ENCODE measurements around the gene HK1. TPM values are rescaled to one million over a fixed set of nuclear protein-coding genes. Genes with fewer than 3 reads are reported as not detected.

Gene HK1
- total and polyA plus RNA-seq, 12 donors, result 18.4 to 79.3 (median 45.1) TPM

- Histone ChIP-seq H3K9me3 (replicated peaks in 1 of 3) (no peaks in the 10 kb centered on the region), H3K4me3 (no peak overlapping the region), H3K4me1 (replicated peaks in 1 of 2) (peaks cover 0 to 12% of the 10 kb centered on the region in 2 donors), H3K27me3 (no peaks in the 10 kb centered on the region), H3K27ac (no peak overlapping the region), H3K36me3 (replicated peaks in 1 of 2) (peaks cover 0 to 43% of the 10 kb centered on the region in 2 donors)
- WGBS, 4 donors, result 96 to 98% (median 96%) methylated on average over 9 to 13 of the region's 13 CpGs
- intact Hi-C loops (cut with DNase I), result no loop called here
- TF ChIP-seq POLR2A (IDR thresholded peaks at IDR 0.05) (no peak), CTCF (IDR thresholded peaks at IDR 0.05) (no peak)
- no peak for DNase-seq
These were observed 95.9 kb downstream of the HK1 start for GRCh38 chr10:69374242-69374641.

GRCh38 chr10:69374931-69375306 is 96.6 kb downstream of the HK1 start:
- intact Hi-C loops (cut with DNase I), result no loop called here
- TF ChIP-seq CTCF (IDR thresholded peaks at IDR 0.05), result no peak
- TF ChIP-seq POLR2A (IDR thresholded peaks at IDR 0.05), result no peak
- no peaks in the 10 kb centered on the region for H3K9me3 ChIP-seq (replicated peaks in 1 of 3)

DNA sequence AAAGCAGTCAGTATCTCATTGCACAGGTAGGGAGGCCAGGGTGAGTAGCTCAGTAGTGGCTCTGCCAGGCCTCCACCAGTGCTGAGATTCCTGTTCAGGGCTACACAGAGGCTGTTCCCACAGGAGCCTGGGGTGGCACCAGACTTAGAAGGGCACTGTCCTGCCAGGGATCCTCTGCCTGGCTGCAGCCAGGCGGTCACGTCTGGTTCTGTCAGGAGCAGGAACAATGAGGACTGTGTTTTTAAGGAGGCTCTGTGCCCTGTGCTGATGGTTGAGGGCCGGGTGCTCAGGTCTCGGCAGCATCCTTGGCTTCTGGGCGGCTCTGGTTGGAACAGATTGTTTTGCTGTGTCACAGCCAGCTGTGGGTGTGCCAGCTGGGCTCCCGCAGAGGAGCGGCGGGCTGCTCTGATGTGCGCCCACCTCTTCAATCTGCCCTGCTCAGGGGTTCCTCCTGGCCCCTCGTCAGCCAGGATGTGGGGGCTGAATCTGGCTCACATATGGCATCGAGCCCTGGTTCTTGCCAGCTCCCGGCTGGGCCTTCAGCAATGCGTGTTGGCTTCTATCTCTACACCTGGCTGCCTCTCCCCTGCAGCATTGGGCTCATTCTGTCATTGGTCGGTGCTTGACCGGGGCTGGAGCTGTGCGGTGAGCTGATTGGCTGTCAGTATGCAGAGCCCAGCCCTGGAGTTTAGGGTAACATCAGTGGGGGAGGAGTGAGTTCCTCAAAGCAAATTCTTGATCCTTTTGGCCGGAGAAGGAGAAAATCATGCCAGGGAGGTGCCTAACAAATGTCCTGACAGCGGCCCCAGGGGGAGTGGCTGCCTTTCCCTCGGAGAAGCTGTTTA is 97.2 kb downstream of the HK1 start:
- TF ChIP-seq CTCF (IDR thresholded peaks at IDR 0.05) (no peak), POLR2A (IDR thresholded peaks at IDR 0.05) (no peak)
- peak in 4 of 7 donors; percentile 19 to 68 (median 46) for DNase-seq

More at GRCh38 chr10:69374931-69375306, 96.6 kb downstream of the HK1 start:
- DNase-seq, result no peak
- Histone ChIP-seq H3K27me3 (no peaks in the 10 kb centered on the region), H3K36me3 (replicated peaks in 1 of 2) (peaks cover 0 to 43% of the 10 kb centered on the region in 2 donors), H3K27ac (no peak overlapping the region), H3K4me1 (replicated peaks in 1 of 2) (peaks cover 0 to 12% of the 10 kb centered on the region in 2 donors), H3K4me3 (no peak overlapping the region)
- 91 to 100% (median 96%) methylated on average over 2 of the region's 2 CpGs for WGBS, 4 donors

DNA sequence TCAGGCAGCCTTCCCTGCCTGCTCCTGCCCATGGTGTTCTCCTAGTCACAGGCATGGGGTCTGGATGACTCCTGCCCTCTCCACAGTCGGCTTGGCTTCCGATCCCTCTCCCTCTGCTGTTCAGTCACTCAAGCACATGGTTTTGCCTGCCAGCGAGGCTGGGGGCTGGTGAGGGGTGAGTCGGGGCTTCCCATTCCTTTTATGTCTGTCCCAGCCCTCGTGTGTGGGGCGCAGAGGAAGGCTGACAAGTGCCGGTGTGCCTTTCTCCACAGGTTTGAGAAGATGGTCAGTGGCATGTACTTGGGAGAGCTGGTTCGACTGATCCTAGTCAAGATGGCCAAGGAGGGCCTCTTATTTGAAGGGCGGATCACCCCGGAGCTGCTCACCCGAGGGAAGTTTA is 98.4 kb downstream of the HK1 start:
- Histone ChIP-seq H3K9me3 (replicated peaks in 1 of 3) (no peaks in the 10 kb centered on the region), H3K27me3 (no peaks in the 10 kb centered on the region), H3K4me1 (replicated peaks in 1 of 2) (peaks cover 0 to 12% of the 10 kb centered on the region in 2 donors), H3K4me3 (no peak overlapping the region), H3K27ac (peak overlapping the region in 1 of 5 donors; percentile 40), H3K36me3 (replicated peaks in 1 of 2) (peaks cover 0 to 43% of the 10 kb centered on the region in 2 donors)
- intact Hi-C loops (cut with DNase I), result no loop called here
- no peak for DNase-seq
- 95 to 98% (median 96%) methylated on average over 10 to 11 of the region's 11 CpGs for WGBS, 4 donors
- TF ChIP-seq POLR2A (IDR thresholded peaks at IDR 0.05) (no peak), CTCF (IDR thresholded peaks at IDR 0.05) (no peak)

More for the DNA sequence above, 97.2 kb downstream of the HK1 start:
- Histone ChIP-seq H3K9me3 (replicated peaks in 1 of 3) (no peaks in the 10 kb centered on the region), H3K27ac (peak overlapping the region in 2 of 5 donors; percentile 20 to 41), H3K4me1 (replicated peaks in 1 of 2) (peaks cover 0 to 12% of the 10 kb centered on the region in 2 donors), H3K4me3 (no peak overlapping the region), H3K36me3 (replicated peaks in 1 of 2) (peaks cover 0 to 43% of the 10 kb centered on the region in 2 donors), H3K27me3 (no peaks in the 10 kb centered on the region)
- intact Hi-C loops (cut with DNase I), result no loop called here
- WGBS, 4 donors, result 46 to 65% (median 56%) methylated on average over 10 to 19 of the region's 19 CpGs

Measured in adrenal gland (tissue), 12 donors.